HepG2 (cell line): ENCODE results near the gene TCF7L2.

Source experiments
- MIER2 ChIP-seq: IDR thresholded peaks from 2 replicates; pipeline ENCODE4 v1.6.1; 2016; ENCODE audit warnings: missing biosample characterization, missing genetic modification reagents
- SMAD1 ChIP-seq: sonication (generic); formaldehyde crosslinking; IDR thresholded peaks from 2 replicates; pipeline ENCODE4 v1.4.0; 2020; ENCODE audit warnings: missing genetic modification reagents, low read depth, mild to moderate bottlenecking, borderline replicate concordance
- TF ChIP-seq, protein P1 (sequence below): sonication (generic); formaldehyde crosslinking; IDR thresholded peaks from 2 replicates; pipeline ENCODE4 v1.5.0; 2020; ENCODE audit warnings: mild to moderate bottlenecking, missing genetic modification reagents, moderate library complexity

- TF ChIP-seq SMAD1 = no peak
- TF ChIP-seq MIER2 (CRISPR knock-in tag) = no peak
- TF ChIP-seq, protein P1, sequence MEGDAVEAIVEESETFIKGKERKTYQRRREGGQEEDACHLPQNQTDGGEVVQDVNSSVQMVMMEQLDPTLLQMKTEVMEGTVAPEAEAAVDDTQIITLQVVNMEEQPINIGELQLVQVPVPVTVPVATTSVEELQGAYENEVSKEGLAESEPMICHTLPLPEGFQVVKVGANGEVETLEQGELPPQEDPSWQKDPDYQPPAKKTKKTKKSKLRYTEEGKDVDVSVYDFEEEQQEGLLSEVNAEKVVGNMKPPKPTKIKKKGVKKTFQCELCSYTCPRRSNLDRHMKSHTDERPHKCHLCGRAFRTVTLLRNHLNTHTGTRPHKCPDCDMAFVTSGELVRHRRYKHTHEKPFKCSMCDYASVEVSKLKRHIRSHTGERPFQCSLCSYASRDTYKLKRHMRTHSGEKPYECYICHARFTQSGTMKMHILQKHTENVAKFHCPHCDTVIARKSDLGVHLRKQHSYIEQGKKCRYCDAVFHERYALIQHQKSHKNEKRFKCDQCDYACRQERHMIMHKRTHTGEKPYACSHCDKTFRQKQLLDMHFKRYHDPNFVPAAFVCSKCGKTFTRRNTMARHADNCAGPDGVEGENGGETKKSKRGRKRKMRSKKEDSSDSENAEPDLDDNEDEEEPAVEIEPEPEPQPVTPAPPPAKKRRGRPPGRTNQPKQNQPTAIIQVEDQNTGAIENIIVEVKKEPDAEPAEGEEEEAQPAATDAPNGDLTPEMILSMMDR = no peak
These were observed 80.4 kb downstream of the TCF7L2 start for GRCh38 chr10:113030453-113030852.
